ENCODE measurements around the gene CD99L2. TPM values are rescaled to one million over a fixed set of nuclear protein-coding genes. Genes with fewer than 3 reads are reported as not detected.

The CD99L2 gene
- total and polyA plus RNA-seq, 2 of the 8 experiments (the other 6 are each of a cell fraction or from before 2014, with no cell fraction given), result 8.0 to 8.5 TPM

GRCh38 chrX:150731795-150732194 is 166.7 kb downstream of the CD99L2 start:
- Histone ChIP-seq H4K91ac (replicated peaks; ENCODE audit: insufficient read length, low read length) (no peak overlapping the region), H3K79me1 (ENCODE audit: low read depth, low read length) (no peaks in the 10 kb centered on the region), H3K79me2 (ENCODE audit: control insufficient read depth in 1 of 2, insufficient read depth in 2 of 2, low read length in 2 of 2) (no peaks in the 10 kb centered on the region), H4K5ac (ENCODE audit: insufficient read length, low read depth, low read length) (no peak overlapping the region), H2BK20ac (ENCODE audit: low read length) (no peak overlapping the region), H3K36me3 (ENCODE audit: control insufficient read depth in 2 of 4, insufficient read depth in 4 of 4, low read length in 3 of 4) (peaks cover 0 to 10% (median 0%) of the 10 kb centered on the region in 4 experiments; a peak in 2 of 8 replicates), H3K4me3 (ENCODE audit: extremely low read depth in 1 of 4, insufficient read depth in 2 of 4, low read depth in 3 of 4, low read length in 4 of 4) (no peak overlapping the region), H2BK12ac (ENCODE audit: low read depth, low read length) (no peak overlapping the region), H3K14ac (ENCODE audit: insufficient read length) (no peak overlapping the region), H3K23ac (ENCODE audit: insufficient read length) (no peak overlapping the region), H2AK5ac (ENCODE audit: low read depth, low read length) (no peak overlapping the region), H4K20me1 (replicated peaks in 1 of 2; ENCODE audit: control insufficient read depth in 1 of 2, insufficient read depth in 2 of 2, low read length in 2 of 2) (peaks cover 0 to 2% of the 10 kb centered on the region in 2 experiments), H2BK15ac (ENCODE audit: low read length) (no peak overlapping the region), H3K4ac (replicated peaks; ENCODE audit: insufficient read length, low read depth, low read length) (no peak overlapping the region), H3K27ac (ENCODE audit: low read depth, low read length) (no peak overlapping the region), H3K56ac (replicated peaks; ENCODE audit: insufficient read length, low read depth, low read length) (no peak overlapping the region), H2BK5ac (ENCODE audit: low read depth, low read length) (no peak overlapping the region), H3K27me3 (replicated peaks in 1 of 4; ENCODE audit: control insufficient read depth in 3 of 4, extremely low read depth in 1 of 4, insufficient read depth in 3 of 4, low read length in 3 of 4) (no peaks in the 10 kb centered on the region), H3K4me1 (replicated peaks in 1 of 4; ENCODE audit: control insufficient read depth in 3 of 4, insufficient read depth in 4 of 4, low read length in 3 of 4) (no peaks in the 10 kb centered on the region), H4K8ac (ENCODE audit: extremely low read depth, insufficient read depth, low read length) (no peak overlapping the region), H3K9me3 (ENCODE audit: insufficient read depth in 2 of 2, low read depth in 1 of 2, low read length in 1 of 2) (no peaks in the 10 kb centered on the region), H3K4me2 (ENCODE audit: insufficient read depth in 1 of 2, low read depth in 2 of 2, low read length in 2 of 2) (no peak overlapping the region), H3K9ac (replicated peaks in 1 of 4; ENCODE audit: extremely low read depth in 1 of 4, low read depth in 3 of 4, low read length in 3 of 4) (no peak overlapping the region), H2AFZ (ENCODE audit: low read length) (no peak overlapping the region), H3K18ac (ENCODE audit: extremely low read depth, low read length) (no peak overlapping the region), H3K23me2 (ENCODE audit: low read depth, low read length) (no peaks in the 10 kb centered on the region), H2BK120ac (replicated peaks; ENCODE audit: low read depth, low read length) (no peak overlapping the region)
- no peak for FAIRE-seq
- ChIA-PET POLR2A (ENCODE audit: partially characterized antibody) (no interaction called here), CTCF (ENCODE audit: partially characterized antibody) (interaction anchor here (0.7 to 1.1 kb wide), 2 partner anchors 14 to 48 kb away, joined by 3 to 4 read pairs; no protein-coding TSS in a partner anchor)
- no peak for DNase-seq (ENCODE audit: low read depth in 1 of 2, low spot score in 2 of 2)
- WGBS, 2 experiments (ENCODE audit: extremely low coverage in 1 of 2, insufficient coverage in 1 of 2, insufficient read length in 1 of 2, insufficient replicate concordance in 2 of 2, low coverage in 1 of 2, low lambda C conversion rate in 2 of 2, missing lambda C conversion rate in 1 of 2), result 93% methylated on average over 3 of the region's 3 CpGs; no CpG with 5 or more reads in 1 of the 2 experiments
- TF ChIP-seq KDM4A (IDR thresholded peaks at IDR 0.05; ENCODE audit: low read depth, low read length, severe bottlenecking), result no peak
- no peak for TF ChIP-seq TBP (IDR thresholded peaks at IDR 0.05; ENCODE audit: low read depth, low read length)
- no peak for TF ChIP-seq RBBP5 (IDR thresholded peaks at IDR 0.05; ENCODE audit: borderline replicate concordance, low read depth, low read length)
- TF ChIP-seq ATF3 (IDR thresholded peaks at IDR 0.05; ENCODE audit: insufficient read depth, low read depth, low read length), result no peak
- no peak for TF ChIP-seq NRF1 (IDR thresholded peaks at IDR 0.05; ENCODE audit: low read depth, low read length)
- TF ChIP-seq TAF1 (IDR thresholded peaks at IDR 0.05; ENCODE audit: low read depth, low read length), result no peak
- TF ChIP-seq CTBP2 (IDR thresholded peaks at IDR 0.05; ENCODE audit: borderline replicate concordance, insufficient read depth, insufficient read length, low read length), result no peak
- no peak for TF ChIP-seq RXRA (IDR thresholded peaks at IDR 0.05; ENCODE audit: insufficient read depth, low read depth, low read length)
- TF ChIP-seq SIX5 (IDR thresholded peaks at IDR 0.05; ENCODE audit: low read depth, low read length), result no peak
- no peak for TF ChIP-seq BRCA1 (IDR thresholded peaks at IDR 0.05; ENCODE audit: low read depth, low read length)
- no peak for TF ChIP-seq TAF7 (optimal IDR thresholded peaks at IDR 0.05; ENCODE audit: borderline replicate concordance, low read depth, low read length)
- no peak for TF ChIP-seq POLR2A (IDR thresholded peaks at IDR 0.05; ENCODE audit: control extremely low read depth in 1 of 2, low read depth in 2 of 2, low read length in 2 of 2)
- TF ChIP-seq YY1 (IDR thresholded peaks at IDR 0.05; ENCODE audit: low read depth, low read length), result no peak
- no peak for TF ChIP-seq BACH1 (IDR thresholded peaks at IDR 0.05; ENCODE audit: low read length)
- TF ChIP-seq CEBPB (IDR thresholded peaks at IDR 0.05; ENCODE audit: low read depth, low read length), result no peak
- no peak for TF ChIP-seq HDAC6 (IDR thresholded peaks at IDR 0.05; ENCODE audit: low read depth, low read length)
